HEK293 (cell line): ENCODE data around the gene ARTN.

Source experiments
- SP2 ChIP-seq: fragments of 450-650 bp; formaldehyde crosslinking; IDR thresholded peaks from 2 replicates; pipeline ENCODE4 v1.5.1; 2016; ENCODE audit warnings: missing biosample characterization, missing genetic modification characterization
- ZBTB7A ChIP-seq: fragments of 450-650 bp; formaldehyde crosslinking; IDR thresholded peaks from 2 replicates; pipeline ENCODE4 v1.5.1; 2016; ENCODE audit warnings: low read depth, missing biosample characterization, missing genetic modification characterization
- ZNF621 ChIP-seq: fragments of 450-650 bp; formaldehyde crosslinking; IDR thresholded peaks from 2 replicates; pipeline ENCODE4 v1.5.1; 2017; ENCODE audit warnings: missing biosample characterization, missing genetic modification characterization
- ZNF624 ChIP-seq: fragments of 450-650 bp; formaldehyde crosslinking; IDR thresholded peaks from 2 replicates; pipeline ENCODE4 v1.5.1; 2017; ENCODE audit warnings: missing biosample characterization, missing genetic modification characterization
- TF ChIP-seq, protein P1 (sequence below): fragments of 450-650 bp; formaldehyde crosslinking; IDR thresholded peaks from 2 replicates; pipeline ENCODE4 v1.5.1; 2016; ENCODE audit warnings: missing biosample characterization, missing genetic modification characterization

DNA sequence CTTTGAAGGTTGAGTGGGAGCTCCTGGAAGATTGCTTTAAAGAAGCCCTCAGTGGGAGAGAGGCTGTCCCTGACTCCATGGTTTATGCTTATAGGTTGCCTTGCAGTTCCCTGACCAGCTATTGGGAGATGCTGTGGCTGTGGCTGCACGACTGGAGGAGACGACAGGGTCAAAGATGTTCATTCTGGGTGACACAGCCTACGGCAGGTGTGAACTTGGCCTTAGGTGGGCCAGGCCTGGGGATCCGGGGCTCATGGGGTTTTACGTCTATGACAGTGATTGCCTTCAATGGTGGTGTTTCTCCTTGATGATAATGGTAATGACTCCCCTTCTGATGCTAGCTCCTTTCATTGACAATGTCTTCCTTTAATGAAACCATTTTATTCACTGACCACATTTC is 36.9 kb downstream of the ARTN start:
- TF ChIP-seq ZNF621 (tag by site-specific recombination) (no peak), SP2 (no peak), ZNF624 (no peak), ZBTB7A (tag by site-specific recombination) (no peak)
- TF ChIP-seq, protein P1, sequence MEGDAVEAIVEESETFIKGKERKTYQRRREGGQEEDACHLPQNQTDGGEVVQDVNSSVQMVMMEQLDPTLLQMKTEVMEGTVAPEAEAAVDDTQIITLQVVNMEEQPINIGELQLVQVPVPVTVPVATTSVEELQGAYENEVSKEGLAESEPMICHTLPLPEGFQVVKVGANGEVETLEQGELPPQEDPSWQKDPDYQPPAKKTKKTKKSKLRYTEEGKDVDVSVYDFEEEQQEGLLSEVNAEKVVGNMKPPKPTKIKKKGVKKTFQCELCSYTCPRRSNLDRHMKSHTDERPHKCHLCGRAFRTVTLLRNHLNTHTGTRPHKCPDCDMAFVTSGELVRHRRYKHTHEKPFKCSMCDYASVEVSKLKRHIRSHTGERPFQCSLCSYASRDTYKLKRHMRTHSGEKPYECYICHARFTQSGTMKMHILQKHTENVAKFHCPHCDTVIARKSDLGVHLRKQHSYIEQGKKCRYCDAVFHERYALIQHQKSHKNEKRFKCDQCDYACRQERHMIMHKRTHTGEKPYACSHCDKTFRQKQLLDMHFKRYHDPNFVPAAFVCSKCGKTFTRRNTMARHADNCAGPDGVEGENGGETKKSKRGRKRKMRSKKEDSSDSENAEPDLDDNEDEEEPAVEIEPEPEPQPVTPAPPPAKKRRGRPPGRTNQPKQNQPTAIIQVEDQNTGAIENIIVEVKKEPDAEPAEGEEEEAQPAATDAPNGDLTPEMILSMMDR (tag by site-specific recombination) = no peak
